ENCODE data around the gene ARHGAP19. TPM values are rescaled to one million over a fixed set of nuclear protein-coding genes. Genes with fewer than 3 reads are reported as not detected.

ARHGAP19 gene
- total RNA-seq, 4 donors from 2014 or later: 7.0 to 11.0 (median 8.5) TPM

GRCh38 chr10:97336446-97336845 lies 44.0 kb upstream of the ARHGAP19 start:
- intact Hi-C loops (cut with DNase I): loop anchor here (10.0 kb wide), 1 partner anchor 52 kb away; no protein-coding TSS in a partner anchor
- peaks cover 23 to 34% of the 10 kb centered on the region in 2 donors for H3K4me1 ChIP-seq
- no peaks in the 10 kb centered on the region for H3K36me3 ChIP-seq
- WGBS, 2 donors: 49 to 66% methylated on average over 5 of the region's 5 CpGs
- H3K9me3 ChIP-seq: no peaks in the 10 kb centered on the region
- TF ChIP-seq POLR2A (IDR thresholded peaks at IDR 0.05): no peak
- TF ChIP-seq CTCF (IDR thresholded peaks at IDR 0.05): no peak
- H3K27me3 ChIP-seq: no peaks in the 10 kb centered on the region
- no peak overlapping the region for H3K4me3 ChIP-seq (replicated peaks in 1 of 3)
- DNase-seq: no peak
- no peak overlapping the region for H3K27ac ChIP-seq

GRCh38 chr10:97336006-97336405 lies 43.6 kb upstream of the ARHGAP19 start:
- Histone ChIP-seq H3K27me3 (no peaks in the 10 kb centered on the region), H3K36me3 (no peaks in the 10 kb centered on the region), H3K4me3 (replicated peaks in 1 of 3) (no peak overlapping the region), H3K27ac (no peak overlapping the region), H3K4me1 (peaks cover 27 to 38% of the 10 kb centered on the region in 2 donors), H3K9me3 (no peaks in the 10 kb centered on the region)
- 72 to 78% methylated on average over 5 of the region's 5 CpGs for WGBS, 2 donors
- TF ChIP-seq POLR2A (IDR thresholded peaks at IDR 0.05) (no peak), CTCF (IDR thresholded peaks at IDR 0.05) (no peak)
- DNase-seq: no peak
- intact Hi-C loops (cut with DNase I): loop anchor here (10.0 kb wide), 1 partner anchor 51 kb away; no protein-coding TSS in a partner anchor

DNA sequence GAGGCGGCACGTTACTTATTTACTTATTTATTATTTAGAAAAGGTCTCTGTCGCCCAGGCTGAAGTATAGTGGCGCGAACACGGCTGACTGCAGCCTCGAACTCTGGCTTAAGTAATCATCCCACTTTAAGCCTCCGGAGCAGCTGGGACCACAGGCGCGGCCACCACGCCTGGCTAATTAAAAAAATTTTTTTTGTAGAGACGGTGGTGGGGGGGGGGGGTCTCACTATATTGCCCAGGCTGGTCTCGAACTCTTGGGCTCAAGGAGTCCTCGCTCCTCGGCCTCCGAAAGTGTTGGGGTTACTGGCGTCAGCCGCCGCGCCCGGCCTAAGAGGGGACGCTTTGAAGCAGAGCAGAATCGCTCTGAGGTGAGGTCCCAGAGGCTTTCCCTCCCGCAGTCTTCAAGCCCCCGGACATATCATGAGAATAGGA lies 42.8 kb upstream of the ARHGAP19 start:
- TF ChIP-seq POLR2A (IDR thresholded peaks at IDR 0.05) (no peak), CTCF (IDR thresholded peaks at IDR 0.05) (no peak)
- WGBS, 2 donors: 3 to 6% methylated on average over 19 to 25 of the region's 25 CpGs
- intact Hi-C loops (cut with DNase I): loop anchor here (10.0 kb wide), 1 partner anchor 50 kb away; no protein-coding TSS in a partner anchor
- DNase-seq: no peak
- Histone ChIP-seq H3K36me3 (no peaks in the 10 kb centered on the region), H3K4me1 (peaks cover 31 to 46% of the 10 kb centered on the region in 2 donors), H3K4me3 (replicated peaks in 1 of 3) (peak overlapping the region in 2 of 3 donors; percentile 84 to 89), H3K9me3 (no peaks in the 10 kb centered on the region), H3K27ac (peak overlapping the region; percentile 87 to 92 (median 89)), H3K27me3 (no peaks in the 10 kb centered on the region)

- H3K27me3 ChIP-seq: no peaks in the 10 kb centered on the region
- H3K9me3 ChIP-seq: no peaks in the 10 kb centered on the region
- H3K36me3 ChIP-seq: no peaks in the 10 kb centered on the region
- intact Hi-C loops (cut with DNase I): loop anchor here (10.0 kb wide), 1 partner anchor 50 kb away; no protein-coding TSS in a partner anchor
- peak within 1 kb of the TSS; percentile 70 to 89 (median 84) for H3K4me3 ChIP-seq (replicated peaks in 1 of 3)
- H3K4me1 ChIP-seq: peaks cover 31 to 51% of the 10 kb centered on the region in 2 donors
- WGBS, 2 donors: 0 to 1% methylated on average over 16 to 28 of the region's 103 CpGs
- peak; percentile 92 for DNase-seq
- H3K27ac ChIP-seq: peak within 1 kb of the TSS; percentile 87 to 92 (median 89)
- TF ChIP-seq CTCF (IDR thresholded peaks at IDR 0.05) (peak in 1 of 6 experiments; percentile 15), POLR2A (IDR thresholded peaks at IDR 0.05) (peak in 1 of 2 donors; percentile 95)
Observed at GRCh38 chr10:97334370-97335175, 42.1 kb upstream of the ARHGAP19 start, which contains the start of gene FRAT2. FRAT2 (minus strand) TSS chr10:97334729; CDS start chr10:97334572, 157 bp downstream.

Data from thyroid gland (tissue), 4 donors.